ENCODE measurements around the gene SF3B3. TPM values are rescaled to one million over a fixed set of nuclear protein-coding genes. Genes with fewer than 3 reads are reported as not detected.
A peak's percentile ranks its signal among the peaks of the same experiment; 100 is the strongest.

The SF3B3 gene
- total RNA-seq, 1 experiment from 2014 or later = 475 TPM

DNA sequence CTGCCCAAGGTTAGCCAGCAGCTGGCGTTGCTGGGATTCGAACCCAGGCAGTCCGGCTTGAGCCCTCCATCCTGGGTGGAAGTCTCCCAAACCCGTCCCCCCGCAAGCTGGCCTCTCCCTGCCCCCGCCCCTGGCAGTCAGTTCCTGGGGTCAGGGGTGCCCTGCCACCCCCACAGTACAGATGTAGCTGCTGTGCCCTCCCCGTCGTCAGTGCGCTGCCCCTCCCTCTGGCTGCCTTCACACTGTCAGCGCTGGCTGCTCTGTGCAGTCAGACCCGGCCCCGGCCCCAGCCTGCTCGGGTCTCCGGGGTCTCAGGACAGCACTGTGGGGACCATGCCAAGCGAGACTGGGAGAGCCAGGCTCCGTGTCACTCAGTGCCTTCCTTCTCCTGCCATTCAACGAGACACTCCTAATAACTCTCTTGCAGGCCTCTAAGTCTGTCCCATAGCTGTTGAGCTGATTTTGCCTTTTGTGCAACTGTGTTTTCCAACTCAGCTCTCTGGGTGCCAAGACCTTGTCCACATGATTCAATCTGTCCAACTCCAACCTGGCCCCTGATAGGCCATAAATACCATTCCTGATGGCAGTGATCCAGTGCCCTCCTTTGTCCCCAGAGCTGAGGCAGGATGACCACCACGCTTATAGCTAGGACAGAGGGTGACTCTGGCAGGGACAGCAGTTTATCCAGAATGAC lies 67.3 kb downstream of the SF3B3 start (continued):
- no peak for TF ChIP-seq ELF4 (CRISPR knock-in tag; IDR thresholded peaks at IDR 0.05; ENCODE audit: low read depth)
- TF ChIP-seq, protein P1, sequence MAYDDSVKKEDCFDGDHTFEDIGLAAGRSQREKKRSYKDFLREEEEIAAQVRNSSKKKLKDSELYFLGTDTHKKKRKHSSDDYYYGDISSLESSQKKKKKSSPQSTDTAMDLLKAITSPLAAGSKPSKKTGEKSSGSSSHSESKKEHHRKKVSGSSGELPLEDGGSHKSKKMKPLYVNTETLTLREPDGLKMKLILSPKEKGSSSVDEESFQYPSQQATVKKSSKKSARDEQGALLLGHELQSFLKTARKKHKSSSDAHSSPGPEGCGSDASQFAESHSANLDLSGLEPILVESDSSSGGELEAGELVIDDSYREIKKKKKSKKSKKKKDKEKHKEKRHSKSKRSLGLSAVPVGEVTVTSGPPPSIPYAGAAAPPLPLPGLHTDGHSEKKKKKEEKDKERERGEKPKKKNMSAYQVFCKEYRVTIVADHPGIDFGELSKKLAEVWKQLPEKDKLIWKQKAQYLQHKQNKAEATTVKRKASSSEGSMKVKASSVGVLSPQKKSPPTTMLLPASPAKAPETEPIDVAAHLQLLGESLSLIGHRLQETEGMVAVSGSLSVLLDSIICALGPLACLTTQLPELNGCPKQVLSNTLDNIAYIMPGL (CRISPR knock-in tag; IDR thresholded peaks at IDR 0.05) = no peak
- TF ChIP-seq, protein P2, sequence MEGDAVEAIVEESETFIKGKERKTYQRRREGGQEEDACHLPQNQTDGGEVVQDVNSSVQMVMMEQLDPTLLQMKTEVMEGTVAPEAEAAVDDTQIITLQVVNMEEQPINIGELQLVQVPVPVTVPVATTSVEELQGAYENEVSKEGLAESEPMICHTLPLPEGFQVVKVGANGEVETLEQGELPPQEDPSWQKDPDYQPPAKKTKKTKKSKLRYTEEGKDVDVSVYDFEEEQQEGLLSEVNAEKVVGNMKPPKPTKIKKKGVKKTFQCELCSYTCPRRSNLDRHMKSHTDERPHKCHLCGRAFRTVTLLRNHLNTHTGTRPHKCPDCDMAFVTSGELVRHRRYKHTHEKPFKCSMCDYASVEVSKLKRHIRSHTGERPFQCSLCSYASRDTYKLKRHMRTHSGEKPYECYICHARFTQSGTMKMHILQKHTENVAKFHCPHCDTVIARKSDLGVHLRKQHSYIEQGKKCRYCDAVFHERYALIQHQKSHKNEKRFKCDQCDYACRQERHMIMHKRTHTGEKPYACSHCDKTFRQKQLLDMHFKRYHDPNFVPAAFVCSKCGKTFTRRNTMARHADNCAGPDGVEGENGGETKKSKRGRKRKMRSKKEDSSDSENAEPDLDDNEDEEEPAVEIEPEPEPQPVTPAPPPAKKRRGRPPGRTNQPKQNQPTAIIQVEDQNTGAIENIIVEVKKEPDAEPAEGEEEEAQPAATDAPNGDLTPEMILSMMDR (IDR thresholded peaks at IDR 0.05) = no peak
- TF ChIP-seq TEAD1 (CRISPR knock-in tag; IDR thresholded peaks at IDR 0.05) = no peak
- TF ChIP-seq, protein P3, sequence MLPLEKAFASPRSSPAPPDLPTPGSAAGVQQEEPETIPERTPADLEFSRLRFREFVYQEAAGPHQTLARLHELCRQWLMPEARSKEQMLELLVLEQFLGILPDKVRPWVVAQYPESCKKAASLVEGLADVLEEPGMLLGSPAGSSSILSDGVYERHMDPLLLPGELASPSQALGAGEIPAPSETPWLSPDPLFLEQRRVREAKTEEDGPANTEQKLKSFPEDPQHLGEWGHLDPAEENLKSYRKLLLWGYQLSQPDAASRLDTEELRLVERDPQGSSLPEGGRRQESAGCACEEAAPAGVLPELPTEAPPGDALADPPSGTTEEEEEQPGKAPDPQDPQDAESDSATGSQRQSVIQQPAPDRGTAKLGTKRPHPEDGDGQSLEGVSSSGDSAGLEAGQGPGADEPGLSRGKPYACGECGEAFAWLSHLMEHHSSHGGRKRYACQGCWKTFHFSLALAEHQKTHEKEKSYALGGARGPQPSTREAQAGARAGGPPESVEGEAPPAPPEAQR (CRISPR knock-in tag; IDR thresholded peaks at IDR 0.05) = no peak
- TF ChIP-seq, protein P4, sequence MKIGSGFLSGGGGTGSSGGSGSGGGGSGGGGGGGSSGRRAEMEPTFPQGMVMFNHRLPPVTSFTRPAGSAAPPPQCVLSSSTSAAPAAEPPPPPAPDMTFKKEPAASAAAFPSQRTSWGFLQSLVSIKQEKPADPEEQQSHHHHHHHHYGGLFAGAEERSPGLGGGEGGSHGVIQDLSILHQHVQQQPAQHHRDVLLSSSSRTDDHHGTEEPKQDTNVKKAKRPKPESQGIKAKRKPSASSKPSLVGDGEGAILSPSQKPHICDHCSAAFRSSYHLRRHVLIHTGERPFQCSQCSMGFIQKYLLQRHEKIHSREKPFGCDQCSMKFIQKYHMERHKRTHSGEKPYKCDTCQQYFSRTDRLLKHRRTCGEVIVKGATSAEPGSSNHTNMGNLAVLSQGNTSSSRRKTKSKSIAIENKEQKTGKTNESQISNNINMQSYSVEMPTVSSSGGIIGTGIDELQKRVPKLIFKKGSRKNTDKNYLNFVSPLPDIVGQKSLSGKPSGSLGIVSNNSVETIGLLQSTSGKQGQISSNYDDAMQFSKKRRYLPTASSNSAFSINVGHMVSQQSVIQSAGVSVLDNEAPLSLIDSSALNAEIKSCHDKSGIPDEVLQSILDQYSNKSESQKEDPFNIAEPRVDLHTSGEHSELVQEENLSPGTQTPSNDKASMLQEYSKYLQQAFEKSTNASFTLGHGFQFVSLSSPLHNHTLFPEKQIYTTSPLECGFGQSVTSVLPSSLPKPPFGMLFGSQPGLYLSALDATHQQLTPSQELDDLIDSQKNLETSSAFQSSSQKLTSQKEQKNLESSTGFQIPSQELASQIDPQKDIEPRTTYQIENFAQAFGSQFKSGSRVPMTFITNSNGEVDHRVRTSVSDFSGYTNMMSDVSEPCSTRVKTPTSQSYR (CRISPR knock-in tag; IDR thresholded peaks at IDR 0.05) = no peak
- no peak for TF ChIP-seq MXD4 (CRISPR knock-in tag; IDR thresholded peaks at IDR 0.05; ENCODE audit: borderline replicate concordance)

DNA sequence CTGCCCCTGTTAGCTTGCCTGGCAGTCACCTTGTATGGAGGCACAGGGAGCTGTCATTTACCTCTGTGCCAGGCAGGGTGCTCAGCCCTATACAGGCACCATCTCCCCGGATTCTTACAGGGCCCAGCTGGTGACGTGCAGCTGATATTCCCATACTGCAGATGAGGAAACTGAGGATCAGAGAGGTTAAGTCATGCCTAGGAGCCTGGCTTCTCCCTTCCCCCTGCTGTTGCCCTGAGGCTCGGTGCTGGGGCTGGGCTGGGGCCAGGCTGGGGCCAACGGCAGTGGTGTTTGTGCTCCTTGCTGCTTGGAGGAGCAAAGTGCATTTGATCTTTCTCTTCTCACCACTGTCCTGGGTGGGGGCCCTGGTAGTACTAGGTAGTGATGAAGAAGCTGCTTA lies 68.0 kb downstream of the SF3B3 start:
- DNase-seq (ENCODE audit: low spot score) = no peak
- no peak for ATAC-seq
- no peak overlapping the region for H3K4me3 Mint-ChIP-seq
- TF ChIP-seq OVOL2 (CRISPR knock-in tag; IDR thresholded peaks at IDR 0.05; ENCODE audit: borderline replicate concordance) = no peak
- ChIA-PET POLR2A (no interaction called here), CTCF (interaction anchor here (1.0 to 1.4 kb wide), 4 partner anchors 19 to 62 kb away, joined by 3 to 6 read pairs (median 3); partner anchors contain the start of gene IL34)
- peaks cover 9% of the 10 kb centered on the region for H3K27me3 Mint-ChIP-seq (ENCODE audit: low read depth)
- H3K27ac Mint-ChIP-seq = no peak overlapping the region
- H3K4me1 Mint-ChIP-seq = peaks cover 8% of the 10 kb centered on the region
- H3K9me3 Mint-ChIP-seq = no peaks in the 10 kb centered on the region
- H3K36me3 Mint-ChIP-seq = no peaks in the 10 kb centered on the region

DNA sequence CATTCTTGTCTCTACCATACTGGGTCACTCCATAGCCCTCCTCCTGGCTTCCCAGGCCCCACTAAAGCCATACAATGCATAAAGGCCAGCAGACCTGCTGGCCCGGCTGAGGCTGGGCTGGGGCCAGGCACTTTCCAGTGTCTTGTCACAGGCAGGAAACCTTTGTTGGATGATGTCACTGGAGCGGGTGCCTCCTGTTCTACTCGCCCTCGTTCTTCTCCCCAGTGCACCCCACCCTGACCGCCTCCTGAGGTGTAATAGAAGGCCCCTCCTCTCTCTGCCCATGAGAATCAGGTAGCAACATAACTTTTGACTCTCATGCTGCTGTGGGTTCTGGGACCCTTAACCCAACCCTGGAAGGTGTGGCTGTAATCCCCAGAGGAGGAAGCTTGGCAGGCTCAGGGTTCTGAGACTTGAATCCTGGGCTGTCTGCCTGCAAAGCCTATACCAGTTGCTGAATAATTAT lies 68.5 kb downstream of the SF3B3 start:
- no peaks in the 10 kb centered on the region for H3K9me3 Mint-ChIP-seq

DNA sequence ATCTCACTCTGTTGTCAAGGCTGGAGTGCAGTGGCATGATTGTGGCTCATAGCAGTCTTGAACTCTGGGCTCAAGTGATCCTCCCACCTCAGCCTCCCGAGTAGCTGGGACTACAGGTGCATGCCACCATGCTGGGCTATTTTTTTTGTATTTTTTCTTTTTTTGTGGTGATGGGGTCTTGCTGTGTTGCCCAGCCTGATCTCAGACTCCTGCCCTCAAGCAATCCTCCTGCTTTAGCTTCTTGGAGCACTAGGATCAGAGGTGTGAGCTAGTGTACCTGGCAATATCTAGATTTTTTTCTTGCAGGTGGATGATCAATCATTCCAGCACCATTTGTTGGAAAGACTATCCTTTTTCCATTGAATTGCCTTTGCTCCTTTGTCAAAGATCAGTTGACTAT lies 69.9 kb downstream of the SF3B3 start:
- ChIA-PET CTCF (interaction anchor here (1.2 kb wide), 1 partner anchor 86 kb away, joined by 3 read pairs; no protein-coding TSS in a partner anchor), POLR2A (no interaction called here)
- no peak overlapping the region for H3K27ac Mint-ChIP-seq

More for the DNA sequence above, 68.5 kb downstream of the SF3B3 start:
- Mint-ChIP-seq H3K27ac (no peak overlapping the region), H3K4me3 (no peak overlapping the region), H3K36me3 (no peaks in the 10 kb centered on the region), H3K27me3 (ENCODE audit: low read depth) (peaks cover 9% of the 10 kb centered on the region), H3K4me1 (peaks cover 8% of the 10 kb centered on the region)
- no peak for TF ChIP-seq MXD4 (CRISPR knock-in tag; IDR thresholded peaks at IDR 0.05; ENCODE audit: borderline replicate concordance)
- TF ChIP-seq PRRX2 (CRISPR knock-in tag; IDR thresholded peaks at IDR 0.05) = no peak
- no peak for DNase-seq (ENCODE audit: low spot score)
- CTCF ChIA-PET = interaction anchor here (1.0 to 1.4 kb wide), 2 partner anchors 54 to 61 kb away, joined by 3 read pairs; partner anchors contain the start of gene IL34
- no peak for ATAC-seq
- POLR2A ChIA-PET = interaction anchor here (0.5 kb wide), 1 partner anchor 28 kb away, joined by 3 read pairs; no protein-coding TSS in a partner anchor

More for the DNA sequence above, 69.9 kb downstream of the SF3B3 start:
- H3K36me3 Mint-ChIP-seq = no peaks in the 10 kb centered on the region
- H3K9me3 Mint-ChIP-seq = no peaks in the 10 kb centered on the region
- peaks cover 6% of the 10 kb centered on the region for H3K27me3 Mint-ChIP-seq (ENCODE audit: low read depth)
- no peak overlapping the region for H3K4me3 Mint-ChIP-seq
- H3K4me1 Mint-ChIP-seq = peaks cover 8% of the 10 kb centered on the region
- DNase-seq (ENCODE audit: low spot score) (no peak), ATAC-seq (no peak)
- no peak for TF ChIP-seq SMAD4 (CRISPR knock-in tag; IDR thresholded peaks at IDR 0.05)
- TF ChIP-seq ZNF121 (CRISPR knock-in tag; IDR thresholded peaks at IDR 0.05) = 0 out of 2 replicates have a peak, but pooled peaks have one; percentile 22
